Uterus (tissue), 2 donors: ENCODE measurements around the gene PIK3C2G.

ENCODE experiments used
- POLR2A ChIP-seq, 2 donors: fragments of 450-650 bp; IDR thresholded peaks; one replicate each; pipeline ENCODE4 v1.6.1; 2016; ENCODE audit warnings: antibody characterized with exemption in 2 of 2, mild to moderate bottlenecking in 1 of 2, moderate library complexity in 1 of 2
- TF ChIP-seq, protein P1 (sequence below), 4 experiments: fragments of 200-600 bp in 2 of 4; fragments of 450-650 bp in 2 of 4; sonication (generic) in 2 of 4; IDR thresholded peaks; one replicate each; pipeline ENCODE4 v1.5.1; 2016 to 2019; ENCODE audit warnings: antibody characterized with exemption in 4 of 4, mild to moderate bottlenecking in 2 of 4, moderate library complexity in 1 of 4

DNA sequence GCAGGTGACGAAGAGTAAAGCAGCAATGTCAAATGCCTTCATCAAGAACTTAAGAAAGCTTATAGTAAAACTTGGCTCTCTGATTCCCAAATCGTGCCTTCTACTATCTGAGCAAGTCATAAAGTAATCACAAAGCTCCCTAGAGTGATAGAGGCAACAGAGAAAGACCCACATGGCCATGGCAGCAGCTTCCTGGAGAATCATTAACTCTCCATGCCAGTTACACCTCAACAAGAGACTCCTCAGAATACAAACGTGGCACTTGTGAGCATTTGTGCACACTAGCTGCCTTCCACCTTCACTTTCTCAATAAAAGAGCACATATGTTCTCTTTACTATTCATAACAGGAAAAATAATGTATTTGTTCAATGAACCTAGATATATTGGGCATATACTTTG is 428.5 kb downstream of the PIK3C2G start:
- TF ChIP-seq POLR2A (IDR thresholded peaks at IDR 0.05), result no peak
- TF ChIP-seq, protein P1, sequence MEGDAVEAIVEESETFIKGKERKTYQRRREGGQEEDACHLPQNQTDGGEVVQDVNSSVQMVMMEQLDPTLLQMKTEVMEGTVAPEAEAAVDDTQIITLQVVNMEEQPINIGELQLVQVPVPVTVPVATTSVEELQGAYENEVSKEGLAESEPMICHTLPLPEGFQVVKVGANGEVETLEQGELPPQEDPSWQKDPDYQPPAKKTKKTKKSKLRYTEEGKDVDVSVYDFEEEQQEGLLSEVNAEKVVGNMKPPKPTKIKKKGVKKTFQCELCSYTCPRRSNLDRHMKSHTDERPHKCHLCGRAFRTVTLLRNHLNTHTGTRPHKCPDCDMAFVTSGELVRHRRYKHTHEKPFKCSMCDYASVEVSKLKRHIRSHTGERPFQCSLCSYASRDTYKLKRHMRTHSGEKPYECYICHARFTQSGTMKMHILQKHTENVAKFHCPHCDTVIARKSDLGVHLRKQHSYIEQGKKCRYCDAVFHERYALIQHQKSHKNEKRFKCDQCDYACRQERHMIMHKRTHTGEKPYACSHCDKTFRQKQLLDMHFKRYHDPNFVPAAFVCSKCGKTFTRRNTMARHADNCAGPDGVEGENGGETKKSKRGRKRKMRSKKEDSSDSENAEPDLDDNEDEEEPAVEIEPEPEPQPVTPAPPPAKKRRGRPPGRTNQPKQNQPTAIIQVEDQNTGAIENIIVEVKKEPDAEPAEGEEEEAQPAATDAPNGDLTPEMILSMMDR (IDR thresholded peaks at IDR 0.05), result no peak
